LHCN-M2 (cell line): Measurements from ENCODE around the gene EXOC7. TPM values are rescaled to one million over a fixed set of nuclear protein-coding genes. Genes with fewer than 3 reads are reported as not detected.

ENCODE experiments used
- DNase-seq: peaks from one replicate; pipeline ENCODE4 v3.0.0-alpha.2; 2012; ENCODE audit warnings: low read depth
- total RNA-seq: library from RNA; depleted of rRNA; stranded (reverse); fragments of >200 nt; gene quantifications from 2 replicates; pipeline ENCODE4 v1.2.3, GENCODE V29; 2014

The EXOC7 gene
- total RNA-seq, 1 experiment from 2014 or later: 83.5 TPM

- no peak for DNase-seq
These were observed 34.8 kb upstream of the EXOC7 start for GRCh38 chr17:76138234-76138895.

DNA sequence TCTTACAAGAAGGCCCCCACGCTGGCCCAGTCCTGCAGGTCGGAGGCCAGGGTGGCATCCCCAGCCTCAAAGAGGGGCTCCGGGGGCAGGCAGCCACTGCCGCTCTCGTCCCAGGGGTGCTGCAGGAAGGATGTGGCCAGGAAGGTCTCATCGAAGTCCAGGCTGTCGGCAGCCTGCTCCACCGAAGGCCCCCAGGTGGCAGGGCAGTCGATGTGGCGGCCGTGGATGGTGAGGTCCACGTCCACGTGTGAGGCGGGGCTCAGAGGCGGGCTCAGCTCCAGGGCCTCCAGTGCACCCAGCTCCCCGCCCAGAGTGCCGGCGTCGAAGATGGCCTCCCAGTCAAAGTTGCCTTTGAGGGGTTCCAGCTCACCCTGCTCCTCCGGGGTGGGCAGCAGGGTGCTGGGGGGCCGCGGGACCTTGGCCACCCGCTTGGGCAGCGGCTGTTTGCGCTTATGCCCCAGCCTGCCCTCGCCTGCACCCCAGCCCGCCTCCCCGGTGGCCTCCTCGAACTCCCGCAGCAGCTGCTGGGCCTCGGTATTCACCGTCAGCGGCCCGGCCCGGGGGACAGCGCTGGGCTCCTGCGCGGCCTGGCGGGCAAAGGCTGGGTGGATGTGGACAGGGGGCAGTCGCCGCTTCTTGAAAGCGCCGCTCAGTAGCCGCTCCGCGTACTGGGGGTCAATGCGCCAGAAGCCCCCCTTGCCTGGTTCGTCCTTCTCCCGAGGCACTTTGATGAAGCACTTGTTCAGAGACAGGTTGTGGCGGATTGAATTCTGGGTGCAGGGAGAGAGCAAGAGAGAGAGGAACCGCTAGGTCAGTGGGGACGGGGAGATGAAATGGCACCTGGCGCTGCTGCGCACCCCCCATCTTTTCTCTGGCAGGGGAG lies 34.0 kb upstream of the EXOC7 start:
- DNase-seq: no peak

- DNase-seq: no peak
These were observed 33.4 kb upstream of the EXOC7 start for GRCh38 chr17:76137001-76137350.

DNA sequence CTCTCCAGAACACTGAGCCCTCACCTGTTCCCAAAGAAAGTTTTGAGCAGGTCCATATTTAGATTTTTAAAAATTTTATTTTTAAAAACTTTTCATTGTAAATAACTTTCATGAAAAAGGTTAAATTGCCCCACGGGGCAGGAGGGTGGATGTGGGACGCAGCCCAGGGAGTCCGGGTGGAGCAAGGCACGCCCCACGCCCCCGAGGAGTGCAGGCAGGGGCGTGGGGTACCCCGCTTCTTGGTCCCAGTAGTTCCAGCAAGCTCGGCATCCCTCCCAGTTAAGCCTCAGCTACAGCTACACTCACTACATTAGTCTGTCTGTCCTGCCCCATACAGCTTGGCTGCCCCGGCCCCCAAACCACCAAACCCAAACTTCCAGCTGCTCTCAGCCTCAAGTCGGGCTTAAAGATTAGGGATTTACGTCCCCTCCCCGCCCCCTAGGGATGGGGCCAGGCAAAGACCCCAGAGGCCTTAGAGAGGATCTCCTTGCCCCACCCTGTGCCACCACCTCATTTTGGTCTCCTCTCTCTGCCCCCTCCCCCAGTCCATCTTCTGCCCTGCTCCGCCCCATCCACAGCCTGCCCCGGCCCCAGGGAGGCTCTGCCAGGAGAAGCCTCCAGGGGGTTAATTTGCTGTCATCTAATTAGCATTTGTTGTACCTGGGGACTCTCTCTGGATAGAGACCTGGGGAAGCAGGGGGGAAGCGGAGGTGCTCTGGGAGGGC lies 32.9 kb upstream of the EXOC7 start:
- no peak for DNase-seq

- DNase-seq: no peak
These were observed 32.2 kb upstream of the EXOC7 start for GRCh38 chr17:76135810-76136188.

DNA sequence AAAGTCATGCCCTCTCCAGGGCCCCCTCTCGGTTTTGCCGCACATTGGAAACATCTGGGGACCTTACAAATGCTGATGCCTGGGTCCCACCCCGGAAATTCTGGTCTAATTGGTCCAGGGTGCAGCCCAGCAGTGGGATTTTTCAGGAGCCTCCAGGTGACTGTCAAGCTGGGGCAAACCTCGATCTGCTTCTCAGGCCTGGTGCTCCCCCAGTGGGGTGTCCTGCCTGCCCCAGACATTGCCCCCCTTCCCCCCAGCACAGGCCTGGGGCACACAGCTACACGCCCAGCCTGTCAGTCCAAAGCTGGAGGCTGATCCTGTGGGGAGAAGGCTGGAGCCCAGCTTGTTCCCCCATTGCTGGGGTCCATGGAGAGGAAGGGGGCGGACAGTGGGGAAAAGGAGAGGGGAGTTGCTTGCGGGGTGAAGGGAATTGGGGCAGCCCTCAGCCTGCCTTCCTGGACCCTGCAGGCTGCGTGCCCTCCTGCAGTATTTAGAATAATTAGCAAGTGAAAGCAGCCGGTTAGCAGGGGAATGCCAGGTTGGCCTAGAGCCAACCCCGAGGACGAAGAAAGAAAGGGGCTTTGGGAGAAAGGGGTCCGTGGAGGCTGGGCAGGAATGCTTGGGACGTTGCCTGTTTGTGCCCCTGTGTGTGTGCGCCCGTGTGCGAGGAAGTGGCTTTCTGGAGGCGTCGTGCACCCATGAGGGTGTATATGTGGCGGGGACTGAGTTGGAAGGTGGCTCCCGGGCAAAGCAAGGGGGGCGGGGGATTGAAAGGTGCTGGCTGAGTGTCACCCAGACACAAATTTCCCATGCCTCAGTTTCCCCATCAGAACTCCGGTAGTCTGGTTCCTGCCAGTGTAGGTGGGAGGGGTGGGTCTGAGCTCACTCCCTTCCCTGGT lies 31.6 kb upstream of the EXOC7 start:
- no peak for DNase-seq

DNA sequence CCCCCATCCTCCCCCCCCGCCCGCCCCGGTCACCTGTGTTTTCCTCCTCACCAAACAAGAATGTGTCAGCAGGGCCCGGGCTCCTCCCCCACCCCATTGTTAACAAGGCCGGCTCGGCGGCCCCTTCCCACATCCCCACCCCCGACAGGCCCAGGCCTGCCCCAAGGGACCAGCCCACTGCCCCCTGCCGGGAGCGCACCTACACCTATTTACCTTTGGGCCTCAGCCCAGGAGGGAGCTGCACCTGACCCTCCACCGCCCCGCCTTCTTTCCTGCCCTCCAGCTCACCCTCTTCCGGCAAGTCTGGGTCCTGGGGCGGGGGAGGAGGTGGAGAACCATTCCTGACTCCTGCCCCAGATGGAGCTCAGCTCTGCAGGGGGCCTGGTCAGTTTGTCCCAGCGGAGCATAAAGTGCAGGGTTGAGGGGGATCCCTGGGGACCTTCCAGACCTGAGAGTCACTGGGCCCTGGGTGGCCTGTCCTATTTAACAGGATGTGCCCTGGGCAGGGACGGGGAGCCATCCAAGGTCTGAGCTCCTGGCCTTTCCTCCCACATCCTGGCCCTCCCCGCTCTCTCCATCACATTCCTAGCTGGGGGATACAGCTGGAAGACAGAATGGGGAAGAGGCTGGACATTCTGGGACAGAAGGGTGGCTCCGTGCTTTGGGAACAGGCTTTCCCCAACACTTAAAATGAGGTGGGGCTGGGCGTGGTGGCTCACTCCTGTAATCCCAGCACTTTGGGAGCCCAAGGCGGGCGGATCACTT lies 29.2 kb upstream of the EXOC7 start:
- DNase-seq: no peak

- DNase-seq: no peak
These were observed 28.3 kb upstream of the EXOC7 start for GRCh38 chr17:76131692-76132573.

DNA sequence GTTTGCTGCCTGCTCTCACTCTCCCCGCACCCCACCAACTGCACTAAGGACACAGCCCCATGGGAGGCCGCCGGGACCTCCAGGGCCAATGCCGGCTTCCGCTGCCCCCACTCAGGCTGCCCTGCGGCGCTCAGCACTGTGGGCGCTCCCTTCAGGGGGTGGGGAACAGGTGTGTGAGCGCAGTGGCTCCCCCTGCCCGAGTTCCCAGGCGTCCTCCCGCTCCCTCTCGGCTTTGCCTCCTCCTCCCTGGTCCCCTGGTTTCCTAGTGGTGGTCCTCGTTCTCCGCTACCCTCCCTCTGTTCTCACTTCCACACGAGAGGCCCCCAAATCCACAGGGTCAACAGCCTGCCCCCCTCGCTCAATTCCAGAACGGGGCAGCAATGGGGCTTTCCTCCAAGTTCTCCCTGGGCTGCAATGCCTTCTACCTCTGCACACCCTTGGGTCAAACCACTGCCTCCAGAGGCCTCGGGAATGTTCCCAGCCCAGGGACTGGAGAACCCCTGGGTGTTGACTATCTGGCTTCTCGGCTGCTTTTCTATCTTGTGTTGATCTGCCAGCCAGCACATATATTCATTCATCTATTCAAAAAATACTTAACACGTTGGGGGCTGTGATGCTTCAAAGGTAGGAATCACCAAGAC lies 27.6 kb upstream of the EXOC7 start:
- no peak for DNase-seq

GRCh38 chr17:76130473-76130872 lies 26.9 kb upstream of the EXOC7 start:
- DNase-seq: no peak

- no peak for DNase-seq
These were observed 22.3 kb upstream of the EXOC7 start for GRCh38 chr17:76125922-76126321.

GRCh38 chr17:76125391-76125675 lies 21.7 kb upstream of the EXOC7 start:
- DNase-seq: no peak

DNA sequence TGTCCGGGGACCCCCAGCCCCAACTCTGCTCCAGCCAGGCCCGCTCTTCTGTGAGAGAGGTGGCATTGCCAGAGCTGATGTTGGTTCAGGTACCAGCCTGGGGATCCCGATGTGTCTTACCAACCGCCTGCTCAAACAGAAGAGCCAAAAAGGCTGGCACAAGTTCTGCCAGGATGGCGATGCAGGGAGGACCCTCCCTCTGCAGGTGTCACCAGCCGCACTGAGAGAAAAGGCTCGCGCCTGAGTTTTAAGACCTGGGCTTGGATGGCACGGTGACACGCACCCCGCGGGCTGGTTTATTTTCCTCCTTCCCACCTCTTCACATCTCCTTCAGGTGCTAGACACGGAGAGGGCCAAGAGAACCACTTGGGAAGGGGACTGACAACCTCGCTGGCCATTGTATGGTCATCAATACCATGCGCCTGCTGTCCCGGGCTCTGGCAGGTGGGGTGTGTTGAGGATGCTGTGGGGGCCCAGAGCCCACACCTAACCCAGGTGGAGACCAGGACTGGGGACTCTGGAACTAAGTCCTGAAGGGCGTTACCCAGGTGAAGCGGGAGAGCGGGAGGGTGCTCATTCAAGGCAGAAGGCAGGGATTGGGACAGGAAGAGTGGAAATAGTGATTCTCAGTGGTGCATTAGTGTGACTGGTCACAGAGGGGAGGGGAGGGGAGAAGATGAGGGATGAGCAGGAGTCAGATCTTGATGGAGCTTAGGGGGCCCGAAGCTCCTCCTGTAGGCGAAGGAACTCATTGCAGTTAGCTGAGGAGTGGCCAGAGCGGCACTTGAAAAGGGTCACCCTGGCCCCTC lies 21.2 kb upstream of the EXOC7 start:
- DNase-seq: no peak

GRCh38 chr17:76123749-76124581 lies 20.4 kb upstream of the EXOC7 start:
- DNase-seq: no peak

GRCh38 chr17:76123191-76123499 lies 19.6 kb upstream of the EXOC7 start:
- DNase-seq: no peak

GRCh38 chr17:76122431-76123190 lies 19.0 kb upstream of the EXOC7 start:
- DNase-seq: no peak

GRCh38 chr17:76121932-76122430 lies 18.4 kb upstream of the EXOC7 start:
- no peak for DNase-seq
